GM12878 (cell line): ENCODE measurements around the gene TNFAIP2. TPM values are rescaled to one million over a fixed set of nuclear protein-coding genes. Genes with fewer than 3 reads are reported as not detected.

ENCODE experiments used
- MYB ChIP-seq: fragments of 150-350 bp; IDR thresholded peaks from 2 replicates; pipeline ENCODE4 v1.6.1; 2014; ENCODE audit warnings: mild to moderate bottlenecking, low read depth, low read length, borderline replicate concordance
- RBBP5 ChIP-seq: fragments of 200-600 bp; sonication (generic); conservative IDR thresholded peaks from 2 replicates; pipeline ENCODE4 v1.6.1; 2016
- SIX5 ChIP-seq: IDR thresholded peaks from 2 replicates; pipeline ENCODE4 v1.6.1; 2011; ENCODE audit warnings: mild to moderate bottlenecking, low read depth, low read length, moderate library complexity; ENCODE audit not compliant: severe bottlenecking
- SREBF1 ChIP-seq: IDR thresholded peaks from 2 replicates; pipeline ENCODE4 v1.6.1; 2012; ENCODE audit warnings: mild to moderate bottlenecking, low read length
- SUZ12 ChIP-seq: fragments of 200-600 bp; sonication (generic); IDR thresholded peaks from one replicate; pipeline ENCODE4 v1.6.1; 2018; ENCODE audit warnings: antibody characterized with exemption, mild to moderate bottlenecking; ENCODE audit not compliant: unreplicated experiment
- ZNF622 ChIP-seq: fragments of 450-650 bp; IDR thresholded peaks from 2 replicates; pipeline ENCODE4 v1.6.1; 2017; ENCODE audit warnings: mild to moderate bottlenecking, inconsistent platforms
- polyA plus RNA-seq, 11 experiments: library from polyadenylated mRNA; depleted of rRNA in 4 of 11; unstranded in 6 of 11; stranded (reverse) in 5 of 11; fragments of >200 nt; fragmentation: Nextera tagmentation in 4 of 11; fragmentation: Illumina TruSeq in 1 of 11; extraction: Ambion mirVana in 4 of 11; extraction: Trizol in 1 of 11; gene quantifications; 1 replicate in 1 of 11; 2 replicates in 10 of 11; pipeline versions ENCODE4 v1.2.1 to v1.2.3, GENCODE V29; 2011 to 2016; ENCODE audit warnings: inconsistent platforms in 2 of 11, missing spikeins in 2 of 11, low read depth in 1 of 11
- total RNA-seq, 4 experiments: library from RNA; depleted of rRNA in 3 of 4; stranded (reverse); fragments of >200 nt in 3 of 4; fragmentation: Illumina TruSeq in 1 of 4; extraction: Trizol in 1 of 4; gene quantifications; 2 replicates each; pipeline versions ENCODE4 v1.2.1 to v1.2.3, GENCODE V29; 2013 to 2021
- TF ChIP-seq, protein P1 (sequence below): IDR thresholded peaks from 2 replicates; pipeline ENCODE4 v1.6.1; 2011; ENCODE audit warnings: borderline replicate concordance, low read depth, mild to moderate bottlenecking, moderate library complexity, mixed read lengths, low read length; ENCODE audit not compliant: insufficient read depth; ENCODE audit errors: extremely low read length
- TF ChIP-seq, protein P2 (sequence below): fragments of 450-650 bp; IDR thresholded peaks from 2 replicates; pipeline ENCODE4 v1.6.1; 2017; ENCODE audit warnings: mild to moderate bottlenecking, moderate library complexity
- TF ChIP-seq, protein P3 (sequence below): IDR thresholded peaks from 2 replicates; pipeline ENCODE4 v1.6.1; 2011; ENCODE audit warnings: low read depth, low read length, improper control_type of control experiment, borderline replicate concordance

The TNFAIP2 gene
- total and polyA plus RNA-seq, 10 of the 15 experiments (the other 5 are each of a cell fraction or from before 2014, with no cell fraction given) = 7.1 to 150 (median 74.5) TPM

DNA sequence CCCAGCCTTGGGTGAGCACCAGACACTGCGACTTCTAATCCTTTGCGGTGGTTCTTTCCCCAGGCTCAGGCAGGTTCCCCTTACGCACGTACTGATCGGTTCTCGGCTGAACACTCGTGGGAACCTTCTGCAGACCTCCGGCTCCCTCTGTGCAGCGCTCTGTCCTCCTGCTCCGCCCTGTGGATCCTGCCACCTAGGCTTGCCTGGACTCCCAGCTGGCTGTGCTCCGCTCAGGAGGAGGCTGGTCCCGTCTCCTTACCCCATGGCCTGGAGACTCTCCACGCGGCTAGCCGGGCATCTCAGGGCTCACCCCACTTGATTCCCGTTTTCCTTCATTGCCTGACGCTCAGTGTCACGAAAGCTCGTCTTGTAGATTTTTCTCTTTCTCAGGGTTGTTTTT is 34.7 kb downstream of the TNFAIP2 start (continued):
- TF ChIP-seq MYB = no peak
- TF ChIP-seq RBBP5 = no peak
- TF ChIP-seq, protein P1, sequence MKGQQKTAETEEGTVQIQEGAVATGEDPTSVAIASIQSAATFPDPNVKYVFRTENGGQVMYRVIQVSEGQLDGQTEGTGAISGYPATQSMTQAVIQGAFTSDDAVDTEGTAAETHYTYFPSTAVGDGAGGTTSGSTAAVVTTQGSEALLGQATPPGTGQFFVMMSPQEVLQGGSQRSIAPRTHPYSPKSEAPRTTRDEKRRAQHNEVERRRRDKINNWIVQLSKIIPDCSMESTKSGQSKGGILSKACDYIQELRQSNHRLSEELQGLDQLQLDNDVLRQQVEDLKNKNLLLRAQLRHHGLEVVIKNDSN = no peak
- TF ChIP-seq, protein P2, sequence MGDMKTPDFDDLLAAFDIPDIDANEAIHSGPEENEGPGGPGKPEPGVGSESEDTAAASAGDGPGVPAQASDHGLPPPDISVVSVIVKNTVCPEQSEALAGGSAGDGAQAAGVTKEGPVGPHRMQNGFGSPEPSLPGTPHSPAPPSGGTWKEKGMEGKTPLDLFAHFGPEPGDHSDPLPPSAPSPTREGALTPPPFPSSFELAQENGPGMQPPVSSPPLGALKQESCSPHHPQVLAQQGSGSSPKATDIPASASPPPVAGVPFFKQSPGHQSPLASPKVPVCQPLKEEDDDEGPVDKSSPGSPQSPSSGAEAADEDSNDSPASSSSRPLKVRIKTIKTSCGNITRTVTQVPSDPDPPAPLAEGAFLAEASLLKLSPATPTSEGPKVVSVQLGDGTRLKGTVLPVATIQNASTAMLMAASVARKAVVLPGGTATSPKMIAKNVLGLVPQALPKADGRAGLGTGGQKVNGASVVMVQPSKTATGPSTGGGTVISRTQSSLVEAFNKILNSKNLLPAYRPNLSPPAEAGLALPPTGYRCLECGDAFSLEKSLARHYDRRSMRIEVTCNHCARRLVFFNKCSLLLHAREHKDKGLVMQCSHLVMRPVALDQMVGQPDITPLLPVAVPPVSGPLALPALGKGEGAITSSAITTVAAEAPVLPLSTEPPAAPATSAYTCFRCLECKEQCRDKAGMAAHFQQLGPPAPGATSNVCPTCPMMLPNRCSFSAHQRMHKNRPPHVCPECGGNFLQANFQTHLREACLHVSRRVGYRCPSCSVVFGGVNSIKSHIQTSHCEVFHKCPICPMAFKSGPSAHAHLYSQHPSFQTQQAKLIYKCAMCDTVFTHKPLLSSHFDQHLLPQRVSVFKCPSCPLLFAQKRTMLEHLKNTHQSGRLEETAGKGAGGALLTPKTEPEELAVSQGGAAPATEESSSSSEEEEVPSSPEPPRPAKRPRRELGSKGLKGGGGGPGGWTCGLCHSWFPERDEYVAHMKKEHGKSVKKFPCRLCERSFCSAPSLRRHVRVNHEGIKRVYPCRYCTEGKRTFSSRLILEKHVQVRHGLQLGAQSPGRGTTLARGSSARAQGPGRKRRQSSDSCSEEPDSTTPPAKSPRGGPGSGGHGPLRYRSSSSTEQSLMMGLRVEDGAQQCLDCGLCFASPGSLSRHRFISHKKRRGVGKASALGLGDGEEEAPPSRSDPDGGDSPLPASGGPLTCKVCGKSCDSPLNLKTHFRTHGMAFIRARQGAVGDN = no peak
- no peak for TF ChIP-seq SUZ12
- TF ChIP-seq SIX5 = no peak
- no peak for TF ChIP-seq SREBF1
- TF ChIP-seq ZNF622 = no peak
- TF ChIP-seq, protein P3, sequence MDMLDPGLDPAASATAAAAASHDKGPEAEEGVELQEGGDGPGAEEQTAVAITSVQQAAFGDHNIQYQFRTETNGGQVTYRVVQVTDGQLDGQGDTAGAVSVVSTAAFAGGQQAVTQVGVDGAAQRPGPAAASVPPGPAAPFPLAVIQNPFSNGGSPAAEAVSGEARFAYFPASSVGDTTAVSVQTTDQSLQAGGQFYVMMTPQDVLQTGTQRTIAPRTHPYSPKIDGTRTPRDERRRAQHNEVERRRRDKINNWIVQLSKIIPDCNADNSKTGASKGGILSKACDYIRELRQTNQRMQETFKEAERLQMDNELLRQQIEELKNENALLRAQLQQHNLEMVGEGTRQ = no peak
